Right forelimb (tissue), 1 donor: ENCODE results near the gene CACNA1C.
"Not testable (repeated sequence)": the region's sequence is repeated elsewhere in the genome, so short reads cannot be mapped to it uniquely, and the experiment has no call there.

ENCODE experiments used
- DNase-seq: peaks from one replicate; pipeline ENCODE4 v3.0.0-alpha.2; 2018

Gene CACNA1C

GRCh38 chr12:2664721-2665577 lies 612.2 kb downstream of the CACNA1C start:
- DNase-seq: peak; percentile 15

GRCh38 chr12:2666411-2666810 lies 613.6 kb downstream of the CACNA1C start:
- no peak for DNase-seq

GRCh38 chr12:2666846-2667245 lies 614.1 kb downstream of the CACNA1C start:
- no peak for DNase-seq

GRCh38 chr12:2667716-2668440 lies 615.1 kb downstream of the CACNA1C start:
- DNase-seq: no peak

GRCh38 chr12:2668816-2669215 lies 616.0 kb downstream of the CACNA1C start:
- no peak for DNase-seq

GRCh38 chr12:2669560-2669959 lies 616.8 kb downstream of the CACNA1C start:
- no peak for DNase-seq

GRCh38 chr12:2672863-2673262 lies 620.1 kb downstream of the CACNA1C start:
- no peak for DNase-seq

- DNase-seq: no peak
Observed at GRCh38 chr12:2673966-2674810, 621.4 kb downstream of the CACNA1C start.

- no peak for DNase-seq
Observed at GRCh38 chr12:2675776-2676175, 623.0 kb downstream of the CACNA1C start.

- DNase-seq: no peak
Observed at GRCh38 chr12:2677142-2677880, 624.5 kb downstream of the CACNA1C start.

- DNase-seq: no peak
Observed at GRCh38 chr12:2678426-2678825, 625.6 kb downstream of the CACNA1C start.

- DNase-seq: no peak
Observed at GRCh38 chr12:2679068-2679815, 626.5 kb downstream of the CACNA1C start.

GRCh38 chr12:2679816-2680675 lies 627.3 kb downstream of the CACNA1C start:
- no peak for DNase-seq

GRCh38 chr12:2680676-2681039 lies 627.9 kb downstream of the CACNA1C start:
- no peak for DNase-seq

GRCh38 chr12:2681450-2682205 lies 628.8 kb downstream of the CACNA1C start:
- DNase-seq: no peak

- no peak for DNase-seq
Observed at GRCh38 chr12:2682296-2683251, 629.8 kb downstream of the CACNA1C start.

GRCh38 chr12:2683283-2684025 lies 630.7 kb downstream of the CACNA1C start:
- DNase-seq: no peak

GRCh38 chr12:2684026-2684325 lies 631.2 kb downstream of the CACNA1C start:
- DNase-seq: not testable (repeated sequence)
